H1 (cell line): ENCODE measurements around the gene GRIK2. TPM values are rescaled to one million over a fixed set of nuclear protein-coding genes. Genes with fewer than 3 reads are reported as not detected.
A peak's percentile ranks its signal among the peaks of the same experiment; 100 is the strongest.

Experiments used
- CTCF ChIA-PET: fragments of 300-600 bp; sonication (Branson Sonifier 250); formaldehyde crosslinking; loops from one replicate; lab custom pipeline; 2021; ENCODE audit not compliant: partially characterized antibody; lab: Charles Lee
- POLR2A ChIA-PET: fragments of 300-600 bp; sonication (Branson Sonifier 250); formaldehyde crosslinking; loops from one replicate; lab custom pipeline; 2021; ENCODE audit warnings: inconsistent platforms; ENCODE audit not compliant: partially characterized antibody; lab: Charles Lee
- DNase-seq, 2 experiments: peaks; one replicate each; pipeline versions ENCODE4 v3.0.0 to v3.0.0-alpha.2; 2010 to 2022; ENCODE audit warnings: low spot score in 2 of 2, low read depth in 1 of 2, mixed read lengths in 1 of 2
- FAIRE-seq: peaks from 2 replicates; lab custom pipeline; 2011; peaks lifted over from hg19 to GRCh38; lab: Jason Lieb, UNC
- H2AFZ ChIP-seq: 2 replicates; pipeline ENCODE4 v1.8.1; 2012; ENCODE audit warnings: low read length, inconsistent platforms
- H2AK5ac ChIP-seq: 2 replicates; pipeline ENCODE4 v1.6.1; 2013; ENCODE audit warnings: low read depth, low read length
- H2BK120ac ChIP-seq: replicated peaks from 2 replicates; pipeline ENCODE3; 2013; ENCODE audit warnings: low read depth, low read length, inconsistent platforms
- H2BK12ac ChIP-seq: 2 replicates; pipeline ENCODE4 v1.6.1; 2013; ENCODE audit warnings: low read depth, low read length
- H2BK15ac ChIP-seq: 2 replicates; pipeline ENCODE4 v1.6.1; 2013; ENCODE audit warnings: low read length
- H2BK20ac ChIP-seq: 2 replicates; pipeline ENCODE4 v1.6.1; 2013; ENCODE audit warnings: low read length
- H2BK5ac ChIP-seq: 2 replicates; pipeline ENCODE4 v1.6.1; 2013; ENCODE audit warnings: low read depth, low read length
- H3K14ac ChIP-seq: 2 replicates; pipeline ENCODE4 v1.6.1; 2013; ENCODE audit warnings: inconsistent platforms; ENCODE audit not compliant: insufficient read length
- H3K18ac ChIP-seq: 2 replicates; pipeline ENCODE4 v1.6.1; 2013; ENCODE audit warnings: low read length; ENCODE audit errors: extremely low read depth
- H3K23ac ChIP-seq: 2 replicates; pipeline ENCODE4 v1.6.1; 2013; ENCODE audit warnings: inconsistent platforms; ENCODE audit not compliant: insufficient read length
- H3K23me2 ChIP-seq: 2 replicates; pipeline ENCODE4 v1.6.1; 2013; ENCODE audit warnings: low read depth, low read length
- H3K27ac ChIP-seq: 2 replicates; pipeline ENCODE4 v1.6.1; 2011; ENCODE audit warnings: low read depth, low read length, inconsistent platforms
- H3K27me3 ChIP-seq, 4 experiments: replicated peaks in 1 of 4; 1 replicate in 1 of 4; 2 replicates in 3 of 4; pipeline versions ENCODE4 v1.6.1 to v1.8.1; 2011 to 2013; ENCODE audit warnings: low read length in 3 of 4, mild to moderate bottlenecking in 3 of 4, inconsistent platforms in 2 of 4, mixed read lengths in 2 of 4, moderate library complexity in 1 of 4; ENCODE audit not compliant: control insufficient read depth in 3 of 4, insufficient read depth in 3 of 4; ENCODE audit errors: extremely low read depth in 1 of 4
- H3K36me3 ChIP-seq, 4 experiments: 2 replicates each; pipeline versions ENCODE4 v1.6.1 to v1.8.1; 2011 to 2013; ENCODE audit warnings: mild to moderate bottlenecking in 4 of 4, low read length in 3 of 4, moderate library complexity in 2 of 4, control low read depth in 1 of 4, inconsistent platforms in 1 of 4; ENCODE audit not compliant: insufficient read depth in 4 of 4, control insufficient read depth in 2 of 4
- H3K4ac ChIP-seq: replicated peaks from 2 replicates; pipeline ENCODE3; 2013; ENCODE audit warnings: low read length, low read depth, mixed read lengths, inconsistent platforms; ENCODE audit not compliant: insufficient read length
- H3K4me1 ChIP-seq, 4 experiments: replicated peaks in 1 of 4; 1 replicate in 1 of 4; 2 replicates in 3 of 4; pipeline versions ENCODE4 v1.6.1 to v1.8.1; 2011 to 2013; ENCODE audit warnings: low read length in 3 of 4, inconsistent platforms in 2 of 4, mixed read lengths in 1 of 4; ENCODE audit not compliant: insufficient read depth in 4 of 4, control insufficient read depth in 3 of 4
- H3K4me2 ChIP-seq, 2 experiments: 2 replicates each; pipeline versions ENCODE4 v1.6.1 to v1.8.1; 2011 to 2013; ENCODE audit warnings: low read depth in 2 of 2, low read length in 2 of 2, control low read depth in 1 of 2, inconsistent platforms in 1 of 2, mild to moderate bottlenecking in 1 of 2; ENCODE audit not compliant: insufficient read depth in 1 of 2
- H3K4me3 ChIP-seq, 4 experiments: fragments of 200-600, 300-600 bp in 1 of 4; sonication (generic), shearing (Covaris generic), sonication (Bioruptor Twin) in 1 of 4; 2 replicates each; pipeline versions ENCODE4 v1.5.1 to v1.8.1; 2011 to 2016; ENCODE audit warnings: low read length in 4 of 4, low read depth in 3 of 4, control low read depth in 2 of 4, inconsistent platforms in 2 of 4, mild to moderate bottlenecking in 2 of 4, mixed read lengths in 1 of 4, moderate library complexity in 1 of 4; ENCODE audit not compliant: insufficient read depth in 2 of 4; ENCODE audit errors: extremely low read depth in 1 of 4
- H3K56ac ChIP-seq: replicated peaks from 2 replicates; pipeline ENCODE3; 2013; ENCODE audit warnings: low read depth, mild to moderate bottlenecking, mixed read lengths, low read length, inconsistent platforms; ENCODE audit not compliant: insufficient read length
- H3K79me1 ChIP-seq: 2 replicates; pipeline ENCODE4 v1.6.1; 2013; ENCODE audit warnings: low read depth, low read length, control low read depth
- H3K79me2 ChIP-seq, 2 experiments: 2 replicates each; pipeline versions ENCODE4 v1.6.1 to v1.8.1; 2012 to 2013; ENCODE audit warnings: low read length in 2 of 2, mild to moderate bottlenecking in 2 of 2, inconsistent platforms in 1 of 2; ENCODE audit not compliant: insufficient read depth in 2 of 2, control insufficient read depth in 1 of 2
- H3K9ac ChIP-seq, 4 experiments: replicated peaks in 1 of 4; 1 replicate in 1 of 4; 2 replicates in 3 of 4; pipeline versions ENCODE4 v1.6.1 to v1.8.1; 2011 to 2013; ENCODE audit warnings: low read depth in 3 of 4, low read length in 3 of 4, control low read depth in 2 of 4, mild to moderate bottlenecking in 2 of 4, moderate library complexity in 2 of 4, inconsistent platforms in 1 of 4; ENCODE audit errors: extremely low read depth in 1 of 4
- H3K9me3 ChIP-seq, 2 experiments: 2 replicates each; pipeline versions ENCODE4 v1.6.1 to v1.8.1; 2012 to 2013; ENCODE audit warnings: mild to moderate bottlenecking in 2 of 2, moderate library complexity in 2 of 2, control low read depth in 1 of 2, inconsistent platforms in 1 of 2, low read depth in 1 of 2, low read length in 1 of 2, mixed read lengths in 1 of 2; ENCODE audit not compliant: insufficient read depth in 2 of 2
- H4K20me1 ChIP-seq, 2 experiments: replicated peaks in 1 of 2; 2 replicates each; pipeline versions ENCODE3 to v1.8.1; 2011 to 2013; ENCODE audit warnings: inconsistent platforms in 2 of 2, low read length in 2 of 2, mild to moderate bottlenecking in 1 of 2; ENCODE audit not compliant: insufficient read depth in 2 of 2, control insufficient read depth in 1 of 2
- H4K5ac ChIP-seq: 2 replicates; pipeline ENCODE4 v1.6.1; 2013; ENCODE audit warnings: low read length, low read depth, mixed read lengths, inconsistent platforms; ENCODE audit not compliant: insufficient read length
- H4K8ac ChIP-seq: 2 replicates; pipeline ENCODE4 v1.8.0; 2013; ENCODE audit warnings: mild to moderate bottlenecking, moderate library complexity, low read length, inconsistent platforms; ENCODE audit not compliant: insufficient read depth; ENCODE audit errors: extremely low read depth
- H4K91ac ChIP-seq: replicated peaks from 2 replicates; pipeline ENCODE3; 2013; ENCODE audit warnings: low read length, mixed read lengths, inconsistent platforms; ENCODE audit not compliant: insufficient read length
- ATF2 ChIP-seq: IDR thresholded peaks from 2 replicates; pipeline ENCODE4 v1.6.1; 2012; ENCODE audit warnings: low read length, inconsistent platforms
- CTCF ChIP-seq, 3 experiments: IDR thresholded peaks; 1 replicate in 2 of 3; 2 replicates in 1 of 3; pipeline versions ENCODE4 v1.5.1 to v1.6.1; 2011; ENCODE audit warnings: low read length in 3 of 3, mild to moderate bottlenecking in 3 of 3, inconsistent platforms in 2 of 3, low read depth in 1 of 3, moderate library complexity in 1 of 3; ENCODE audit not compliant: insufficient read depth in 1 of 3; ENCODE audit errors: control extremely low read depth in 1 of 3
- PHF8 ChIP-seq: fragments of 200-600 bp; sonication (generic); conservative IDR thresholded peaks from 2 replicates; pipeline ENCODE4 v1.7.1; 2012; ENCODE audit warnings: low read depth, mild to moderate bottlenecking, inconsistent platforms, low read length, moderate library complexity
- RAD21 ChIP-seq, 2 experiments: IDR thresholded peaks in 1 of 2; conservative IDR thresholded peaks in 1 of 2; 2 replicates each; pipeline ENCODE4 v1.6.1; 2011; ENCODE audit warnings: low read depth in 2 of 2, low read length in 2 of 2, improper control_type of control experiment in 1 of 2, inconsistent platforms in 1 of 2, mild to moderate bottlenecking in 1 of 2, moderate library complexity in 1 of 2
- TEAD4 ChIP-seq: IDR thresholded peaks from 2 replicates; pipeline ENCODE4 v1.6.1; 2012; ENCODE audit warnings: low read depth, low read length, inconsistent platforms, mixed read lengths
- WGBS, 2 experiments: shearing (Covaris generic) in 1 of 2; methylation state at CpG; one replicate each; pipeline versions ENCODE4 v1.1.6 to v1.1.7; 2013 to 2015; ENCODE audit warnings: low lambda C conversion rate in 2 of 2, mixed read lengths in 2 of 2, inconsistent platforms in 1 of 2, low coverage in 1 of 2, missing lambda C conversion rate in 1 of 2; ENCODE audit not compliant: insufficient replicate concordance in 2 of 2, insufficient coverage in 1 of 2, insufficient read length in 1 of 2; ENCODE audit errors: extremely low coverage in 1 of 2, missing lambda C conversion rate in 1 of 2; 5-methylcytosine and 5-hydroxymethylcytosine counted together
- polyA plus RNA-seq, 7 experiments: library from polyadenylated mRNA; depleted of rRNA in 3 of 7; stranded (reverse) in 5 of 7; unstranded in 2 of 7; fragments of >200 nt in 5 of 7; fragments of 200-250 nt in 2 of 7; gene quantifications; 1 replicate in 5 of 7; 2 replicates in 1 of 7; 4 replicates in 1 of 7; pipeline versions ENCODE4 v1.2.1 to v1.2.3, GENCODE V29; 2011 to 2013; ENCODE audit warnings: missing spikeins in 2 of 7, mixed read lengths in 2 of 7
- total RNA-seq: library from RNA; stranded (reverse); fragmentation: NEBNext Ultra II Directional; extraction: Animal tissue kit (Norgen Biotek cat#: 25700); gene quantifications from 2 replicates; pipeline ENCODE4 v1.2.1, GENCODE V29; 2021

GRIK2 gene
- total and polyA plus RNA-seq, 2 of the 8 experiments (the other 6 are each of a cell fraction or from before 2014, with no cell fraction given) = 1.8 to 2.2 TPM

- H2AK5ac ChIP-seq = no peak overlapping the region
- no peaks in the 10 kb centered on the region for H3K79me1 ChIP-seq
- no peak overlapping the region for H3K56ac ChIP-seq
- no peak overlapping the region for H3K18ac ChIP-seq
- H4K8ac ChIP-seq = no peak overlapping the region
- H3K14ac ChIP-seq = no peak overlapping the region
- no peak for FAIRE-seq
- no peak overlapping the region for H3K27ac ChIP-seq
- no peak overlapping the region for H3K4me3 ChIP-seq
- H3K79me2 ChIP-seq = no peaks in the 10 kb centered on the region
- H4K91ac ChIP-seq = no peak overlapping the region
- no peaks in the 10 kb centered on the region; a peak in 1 of 7 replicates for H3K4me1 ChIP-seq
- TF ChIP-seq TEAD4 (peak; percentile 97), CTCF (IDR thresholded peaks at IDR 0.05; ENCODE audit: control extremely low read depth in 1 of 3, insufficient read depth in 1 of 3, low read depth in 1 of 3, low read length in 3 of 3) (peak in 2 of 3 experiments; percentile 28 to 64; a peak in 2 of 4 replicates), ATF2 (no peak), PHF8 (no peak), RAD21 (IDR thresholded peaks at IDR 0.05 in 1 of 2, conservative IDR thresholded peaks at IDR 0.05 in 1 of 2; ENCODE audit: low read depth in 2 of 2, low read length in 2 of 2) (peak; percentile 48)
- TF ChIP-seq, all 59 proteins: peak for 3
- Histone ChIP-seq H3K4ac (no peak overlapping the region), H2BK12ac (no peak overlapping the region), H3K9ac (no peak overlapping the region), H3K23me2 (no peaks in the 10 kb centered on the region; the same call in 1 of the 2 replicates), H2BK20ac (no peak overlapping the region), H2BK15ac (no peak overlapping the region), H3K36me3 (no peaks in the 10 kb centered on the region), H4K20me1 (no peaks in the 10 kb centered on the region), H3K27me3 (peaks cover 4 to 10% (median 9%) of the 10 kb centered on the region in 4 experiments), H2BK120ac (no peak overlapping the region), H3K9me3 (no peaks in the 10 kb centered on the region), H3K4me2 (no peak overlapping the region), H3K23ac (no peak overlapping the region), H2AFZ (no peak overlapping the region), H4K5ac (no peak overlapping the region), H2BK5ac (no peak overlapping the region)
- DNase-seq = no peak
- ChIA-PET CTCF (interaction anchor here (0.9 to 2.7 kb wide), 9 partner anchors 11 to 782 kb away, joined by 3 to 8 read pairs (median 3); no protein-coding TSS in a partner anchor), POLR2A (no interaction called here)
- 57% methylated on average over 1 of the region's 1 CpG; no CpG with 5 or more reads in 1 of the 2 experiments for WGBS, 2 experiments
These were observed 6.5 kb upstream of the GRIK2 start for GRCh38 chr6:101386982-101387381.
